PC-9 (cell line): ENCODE data around the gene CST6. TPM values are rescaled to one million over a fixed set of nuclear protein-coding genes. Genes with fewer than 3 reads are reported as not detected.
A peak's percentile ranks its signal among the peaks of the same experiment; 100 is the strongest.

Experiments used
- BruUV-seq: library from RNA; stranded (reverse); fragments of 400-500 nt; replicated peaks from 2 replicates; lab custom pipeline; 2021; lab: Mats Ljungman, UMichigan
- CTCF ChIA-PET: fragments of 300-600 bp; sonication (Branson Sonifier 250); formaldehyde crosslinking; loops from one replicate; lab custom pipeline; 2022; ENCODE audit warnings: antibody characterized with exemption; lab: Charles Lee
- POLR2A ChIA-PET: fragments of 300-600 bp; sonication (Branson Sonifier 250); formaldehyde crosslinking; loops from one replicate; lab custom pipeline; 2022; ENCODE audit warnings: antibody characterized with exemption; ENCODE audit not compliant: unreplicated experiment; lab: Charles Lee
- DNase-seq, 2 experiments: peaks; one replicate each; pipeline versions ENCODE4 v3.0.0 to v3.0.0-alpha.2; 2015 to 2022; ENCODE audit warnings: mixed read lengths in 1 of 2
- H2AFZ ChIP-seq: fragments of 200-600 bp; sonication (generic); 2 replicates; pipeline ENCODE4 v1.8.1; 2017; ENCODE audit warnings: antibody characterized with exemption
- H3F3A ChIP-seq: fragments of 200-600 bp; sonication (generic); 2 replicates; pipeline ENCODE4 v1.8.1; 2017; ENCODE audit warnings: antibody characterized with exemption, mild to moderate bottlenecking, low read depth; ENCODE audit not compliant: insufficient read depth
- H3K27ac ChIP-seq: fragments of 200-600 bp; sonication (generic); 2 replicates; pipeline ENCODE4 v1.6.1; 2016; ENCODE audit warnings: mixed run types
- H3K27me3 ChIP-seq: fragments of 200-600 bp; sonication (generic); 2 replicates; pipeline ENCODE4 v1.6.1; 2016; ENCODE audit warnings: low read depth, mixed run types; ENCODE audit not compliant: insufficient read depth
- H3K36me3 ChIP-seq: fragments of 200-600 bp; sonication (generic); 2 replicates; pipeline ENCODE4 v1.6.1; 2016; ENCODE audit warnings: low read depth, mixed run types
- H3K4me1 ChIP-seq: fragments of 200-600 bp; sonication (generic); replicated peaks from 2 replicates; pipeline ENCODE4 v1.6.1; 2016; ENCODE audit warnings: mixed run types; ENCODE audit not compliant: insufficient read depth
- H3K4me2 ChIP-seq: fragments of 200-600 bp; sonication (generic); 2 replicates; pipeline ENCODE4 v1.6.1; 2017; ENCODE audit warnings: mixed run types
- H3K4me3 ChIP-seq: fragments of 200-600 bp; sonication (generic); 2 replicates; pipeline ENCODE4 v1.6.1; 2016; ENCODE audit warnings: mixed run types
- H3K79me2 ChIP-seq: fragments of 200-600 bp; sonication (generic); 2 replicates; pipeline ENCODE4 v1.6.1; 2017; ENCODE audit warnings: low read depth, mixed run types
- H3K9me2 ChIP-seq: fragments of 200-600 bp; sonication (generic); 2 replicates; pipeline ENCODE4 v1.8.1; 2017; ENCODE audit warnings: mild to moderate bottlenecking; ENCODE audit not compliant: insufficient read depth
- H3K9me3 ChIP-seq: fragments of 200-600 bp; sonication (generic); 2 replicates; pipeline ENCODE4 v1.8.1; 2016; ENCODE audit warnings: low read depth; ENCODE audit not compliant: insufficient read depth
- H4K20me1 ChIP-seq: fragments of 200-600 bp; sonication (generic); 2 replicates; pipeline ENCODE4 v1.8.1; 2017; ENCODE audit not compliant: insufficient read depth
- EZH2 ChIP-seq: fragments of 200-600 bp; sonication (generic); IDR thresholded peaks from 2 replicates; pipeline ENCODE4 v1.8.0; 2017; ENCODE audit warnings: antibody characterized with exemption, low read depth
- intact Hi-C: fragments of 100-400 bp; cut with micrococcal nuclease; formaldehyde crosslinking; loops from one replicate; pipeline ENCODE4 v1.10.0; 2022; ENCODE audit not compliant: unreplicated experiment
- total RNA-seq: library from RNA; stranded (reverse); gene quantifications from 2 replicates; pipeline ENCODE4 v1.2.3, GENCODE V29; 2021
- TF ChIP-seq, protein P1 (sequence below): fragments of 200-600 bp; sonication (generic); conservative IDR thresholded peaks from 2 replicates; pipeline ENCODE4 v1.6.1; 2017; ENCODE audit warnings: mixed run types, antibody characterized with exemption, mild to moderate bottlenecking, moderate library complexity

The CST6 gene
- total RNA-seq, 1 experiment from 2014 or later: 52.0 TPM

DNA sequence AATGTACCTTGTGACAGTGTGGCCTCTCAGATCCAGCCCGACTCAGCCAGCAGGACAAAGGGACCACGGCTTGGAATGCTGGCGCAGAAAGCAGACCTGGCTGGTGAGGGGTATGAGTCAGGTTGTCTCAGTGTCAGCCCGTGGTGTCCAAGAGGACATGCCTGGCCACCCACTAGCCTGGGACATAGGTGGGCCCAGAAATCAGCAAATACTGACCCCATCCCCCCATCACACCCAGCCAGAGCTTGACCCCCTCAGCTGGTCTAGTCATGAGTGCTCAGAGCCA lies 5.0 kb upstream of the CST6 start:
- ChIA-PET CTCF (interaction anchor here (1.3 kb wide), 1 partner anchor 16 kb away, joined by 3 read pairs; no protein-coding TSS in a partner anchor), POLR2A (interaction anchor here (0.6 kb wide), 1 partner anchor 116 kb away, joined by 3 read pairs; the partner anchor contains the start of gene CCDC85B)
- Histone ChIP-seq H3K4me1 (peaks cover 28% of the 10 kb centered on the region), H3F3A (peaks cover 67% of the 10 kb centered on the region), H4K20me1 (no peaks in the 10 kb centered on the region), H2AFZ (no peak overlapping the region), H3K27ac (no peak overlapping the region), H3K79me2 (peaks cover 23% of the 10 kb centered on the region), H3K9me2 (no peaks in the 10 kb centered on the region), H3K27me3 (no peaks in the 10 kb centered on the region), H3K4me2 (no peak overlapping the region), H3K4me3 (no peak overlapping the region), H3K9me3 (no peaks in the 10 kb centered on the region), H3K36me3 (peaks cover 12% of the 10 kb centered on the region; the same call in 1 of the 2 replicates)
- DNase-seq: peak in 1 of 2 experiments; percentile 67
- intact Hi-C loops: no loop called here
- no peak for TF ChIP-seq EZH2
- TF ChIP-seq, protein P1, sequence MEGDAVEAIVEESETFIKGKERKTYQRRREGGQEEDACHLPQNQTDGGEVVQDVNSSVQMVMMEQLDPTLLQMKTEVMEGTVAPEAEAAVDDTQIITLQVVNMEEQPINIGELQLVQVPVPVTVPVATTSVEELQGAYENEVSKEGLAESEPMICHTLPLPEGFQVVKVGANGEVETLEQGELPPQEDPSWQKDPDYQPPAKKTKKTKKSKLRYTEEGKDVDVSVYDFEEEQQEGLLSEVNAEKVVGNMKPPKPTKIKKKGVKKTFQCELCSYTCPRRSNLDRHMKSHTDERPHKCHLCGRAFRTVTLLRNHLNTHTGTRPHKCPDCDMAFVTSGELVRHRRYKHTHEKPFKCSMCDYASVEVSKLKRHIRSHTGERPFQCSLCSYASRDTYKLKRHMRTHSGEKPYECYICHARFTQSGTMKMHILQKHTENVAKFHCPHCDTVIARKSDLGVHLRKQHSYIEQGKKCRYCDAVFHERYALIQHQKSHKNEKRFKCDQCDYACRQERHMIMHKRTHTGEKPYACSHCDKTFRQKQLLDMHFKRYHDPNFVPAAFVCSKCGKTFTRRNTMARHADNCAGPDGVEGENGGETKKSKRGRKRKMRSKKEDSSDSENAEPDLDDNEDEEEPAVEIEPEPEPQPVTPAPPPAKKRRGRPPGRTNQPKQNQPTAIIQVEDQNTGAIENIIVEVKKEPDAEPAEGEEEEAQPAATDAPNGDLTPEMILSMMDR: no peak
- BruUV-seq: no TSS peak

DNA sequence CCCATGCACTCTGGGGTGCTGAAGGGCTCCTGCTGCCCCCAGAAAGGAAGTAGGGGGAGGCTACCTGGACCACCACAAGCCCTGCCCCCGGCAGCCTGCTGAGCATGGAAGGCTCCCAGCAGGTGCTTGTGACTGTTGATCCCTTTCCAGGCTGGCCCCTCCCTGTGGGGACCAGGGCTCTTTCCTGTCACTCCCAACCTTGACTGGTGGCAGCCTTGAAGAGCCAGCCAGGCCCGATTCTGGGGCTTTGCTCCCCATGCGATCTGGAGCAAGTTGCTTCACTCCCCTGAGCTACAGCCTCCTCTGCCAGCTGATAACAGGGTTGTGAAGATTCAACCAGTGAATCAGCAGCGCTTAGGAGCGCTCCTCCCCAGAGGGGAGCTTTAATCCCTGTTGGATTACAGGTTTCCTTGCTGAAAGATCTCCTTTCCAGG lies 4.6 kb upstream of the CST6 start:
- Histone ChIP-seq H2AFZ (no peak overlapping the region), H3K36me3 (peaks cover 12% of the 10 kb centered on the region; the same call in 1 of the 2 replicates), H3K4me1 (peaks cover 32% of the 10 kb centered on the region), H3K4me2 (no peak overlapping the region), H3K9me3 (no peaks in the 10 kb centered on the region), H3K9me2 (no peaks in the 10 kb centered on the region), H3F3A (peaks cover 70% of the 10 kb centered on the region), H3K4me3 (no peak overlapping the region), H3K79me2 (peaks cover 22% of the 10 kb centered on the region), H3K27ac (no peak overlapping the region), H4K20me1 (no peaks in the 10 kb centered on the region), H3K27me3 (no peaks in the 10 kb centered on the region)
- BruUV-seq: no TSS peak
- intact Hi-C loops: no loop called here
- no peak for TF ChIP-seq EZH2
- TF ChIP-seq, protein P1: no peak
- peak in 1 of 2 experiments; percentile 36 for DNase-seq
- CTCF ChIA-PET: no interaction called here
- POLR2A ChIA-PET: interaction anchor here (0.6 kb wide), 1 partner anchor 117 kb away, joined by 3 read pairs; the partner anchor contains the start of gene CCDC85B

DNA sequence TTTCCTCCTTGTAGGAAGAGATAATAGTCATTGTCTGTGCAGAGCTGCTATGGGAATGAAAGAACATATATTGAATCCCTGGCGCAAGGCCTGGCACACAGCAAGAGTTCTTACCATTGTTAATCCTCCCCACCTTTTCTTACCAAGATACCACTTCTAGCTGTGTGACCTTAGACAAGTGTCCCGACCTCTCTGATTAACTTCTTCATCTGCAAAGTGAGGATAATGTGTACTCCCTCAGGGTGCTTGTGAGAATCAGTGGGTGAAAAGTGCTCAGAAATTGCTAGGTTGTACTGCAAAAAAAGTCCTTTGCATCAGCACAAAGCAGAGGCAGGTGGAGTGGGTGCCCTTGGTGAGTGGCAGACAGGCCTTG lies 3.7 kb upstream of the CST6 start:
- ChIA-PET CTCF (interaction anchor here (1.1 kb wide), 1 partner anchor 14 kb away, joined by 3 read pairs; no protein-coding TSS in a partner anchor), POLR2A (no interaction called here)
- no TSS peak for BruUV-seq
- peaks cover 12% of the 10 kb centered on the region; the same call in 1 of the 2 replicates for H3K36me3 ChIP-seq
- DNase-seq: no peak
- H2AFZ ChIP-seq: no peak overlapping the region
- peaks cover 19% of the 10 kb centered on the region for H3K79me2 ChIP-seq
- H4K20me1 ChIP-seq: no peaks in the 10 kb centered on the region
- no peaks in the 10 kb centered on the region for H3K27me3 ChIP-seq
- H3K9me2 ChIP-seq: no peaks in the 10 kb centered on the region
- intact Hi-C loops: no loop called here
- peaks cover 38% of the 10 kb centered on the region for H3K4me1 ChIP-seq
- H3K9me3 ChIP-seq: no peaks in the 10 kb centered on the region
- peaks cover 68% of the 10 kb centered on the region for H3F3A ChIP-seq
- no peak overlapping the region for H3K4me3 ChIP-seq
- 0 out of 2 replicates have a peak overlapping the region, but pooled peaks have one; percentile 18 for H3K4me2 ChIP-seq
- TF ChIP-seq, protein P1: no peak
- no peak for TF ChIP-seq EZH2
- H3K27ac ChIP-seq: no peak overlapping the region
